Renal pelvis (tissue), 4 donors: ENCODE data around the gene PARK7. TPM values are rescaled to one million over a fixed set of nuclear protein-coding genes. Genes with fewer than 3 reads are reported as not detected.
A peak's percentile ranks its signal among the peaks of the same experiment; 100 is the strongest.

Experiments
- DNase-seq: peaks from one replicate; pipeline ENCODE4 v3.0.0-alpha.2; 2013
- polyA plus RNA-seq, 3 donors: library from polyadenylated mRNA; unstranded; fragments of 120-200 nt; gene quantifications; one replicate each; pipeline ENCODE4 v1.2.1, GENCODE V29; 2013; ENCODE audit not compliant: insufficient read length in 3 of 3

The PARK7 gene
- polyA plus RNA-seq, 3 donors = 299 to 348 (median 328) TPM

DNA sequence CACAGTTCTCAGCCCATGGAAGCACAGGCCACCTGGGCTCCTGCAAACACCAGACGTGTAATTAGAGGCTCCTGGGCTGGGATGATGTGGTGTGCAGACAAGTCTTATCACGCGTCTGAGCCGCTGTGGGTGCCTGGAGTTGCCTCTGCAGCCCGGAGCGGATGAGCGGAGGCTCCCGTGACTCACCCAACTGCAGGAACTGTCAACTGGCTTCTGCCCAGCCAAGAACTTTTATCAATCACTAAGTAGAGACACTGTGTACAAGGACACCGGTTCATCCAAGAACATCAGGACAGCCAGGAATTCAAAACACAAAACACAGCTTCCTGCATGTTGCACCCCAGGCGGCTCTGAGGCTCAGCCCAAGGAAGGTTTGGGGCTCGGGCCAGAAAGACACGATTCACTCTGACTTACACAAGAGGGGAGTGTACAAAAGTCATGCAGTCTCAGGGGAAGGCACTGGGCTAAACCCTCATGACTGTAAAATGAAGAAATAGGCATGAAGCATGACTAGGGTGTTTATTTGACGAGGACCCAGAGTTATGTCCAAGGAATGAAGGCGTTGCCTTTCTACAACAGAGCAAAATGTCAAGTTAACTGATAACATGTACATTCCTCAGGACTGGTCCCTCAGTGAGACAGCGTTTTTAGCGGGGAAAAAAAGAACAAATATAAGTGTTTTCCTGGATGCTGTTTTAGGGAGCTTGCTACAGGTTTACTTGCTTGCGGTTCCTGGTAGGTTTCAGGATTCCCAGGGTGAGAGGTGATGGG, 43.5 kb downstream of the PARK7 start:
- DNase-seq = no peak

DNA sequence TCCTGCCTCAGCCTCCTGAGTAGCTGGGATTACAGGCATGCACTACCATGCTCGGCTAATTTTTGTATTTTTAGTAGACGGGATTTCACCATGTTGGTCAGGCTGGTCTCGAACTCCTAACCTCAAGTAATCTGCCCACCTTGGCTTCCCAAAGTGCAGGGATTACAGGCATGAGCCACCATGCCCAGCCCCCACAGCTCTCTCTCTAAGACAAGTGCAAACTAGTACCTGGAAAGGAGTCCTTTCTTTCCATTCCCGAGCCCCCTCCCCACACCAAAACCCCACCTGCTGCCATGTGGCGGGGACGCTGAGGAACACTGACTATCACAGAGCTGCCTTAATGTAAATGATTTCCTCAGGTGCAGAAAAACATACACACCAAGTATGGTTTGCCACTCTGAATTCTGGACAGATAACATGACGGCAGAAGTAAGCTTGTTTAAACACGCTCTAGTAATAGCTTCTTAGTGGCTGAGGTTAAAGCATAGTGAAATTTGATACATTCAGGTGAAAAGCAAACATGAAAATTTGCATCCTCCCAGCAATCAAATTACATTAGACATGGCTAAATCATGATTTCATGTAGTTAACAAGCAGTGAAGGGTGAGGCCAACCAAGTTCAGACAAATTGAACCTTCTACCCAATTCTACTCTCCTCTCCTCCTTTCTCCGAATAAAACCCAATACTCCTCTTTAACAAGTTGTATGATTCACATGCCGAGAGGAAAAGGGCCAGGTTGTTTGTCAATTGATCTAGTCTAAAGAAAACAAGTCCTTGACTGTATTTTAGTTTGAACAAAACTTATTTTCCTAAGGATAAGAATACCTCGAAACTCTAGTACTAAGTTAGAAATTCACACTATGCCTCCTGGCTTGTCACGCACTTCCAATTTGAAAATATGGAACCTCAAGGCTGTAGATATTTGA, 44.8 kb downstream of the PARK7 start:
- no peak for DNase-seq

DNA sequence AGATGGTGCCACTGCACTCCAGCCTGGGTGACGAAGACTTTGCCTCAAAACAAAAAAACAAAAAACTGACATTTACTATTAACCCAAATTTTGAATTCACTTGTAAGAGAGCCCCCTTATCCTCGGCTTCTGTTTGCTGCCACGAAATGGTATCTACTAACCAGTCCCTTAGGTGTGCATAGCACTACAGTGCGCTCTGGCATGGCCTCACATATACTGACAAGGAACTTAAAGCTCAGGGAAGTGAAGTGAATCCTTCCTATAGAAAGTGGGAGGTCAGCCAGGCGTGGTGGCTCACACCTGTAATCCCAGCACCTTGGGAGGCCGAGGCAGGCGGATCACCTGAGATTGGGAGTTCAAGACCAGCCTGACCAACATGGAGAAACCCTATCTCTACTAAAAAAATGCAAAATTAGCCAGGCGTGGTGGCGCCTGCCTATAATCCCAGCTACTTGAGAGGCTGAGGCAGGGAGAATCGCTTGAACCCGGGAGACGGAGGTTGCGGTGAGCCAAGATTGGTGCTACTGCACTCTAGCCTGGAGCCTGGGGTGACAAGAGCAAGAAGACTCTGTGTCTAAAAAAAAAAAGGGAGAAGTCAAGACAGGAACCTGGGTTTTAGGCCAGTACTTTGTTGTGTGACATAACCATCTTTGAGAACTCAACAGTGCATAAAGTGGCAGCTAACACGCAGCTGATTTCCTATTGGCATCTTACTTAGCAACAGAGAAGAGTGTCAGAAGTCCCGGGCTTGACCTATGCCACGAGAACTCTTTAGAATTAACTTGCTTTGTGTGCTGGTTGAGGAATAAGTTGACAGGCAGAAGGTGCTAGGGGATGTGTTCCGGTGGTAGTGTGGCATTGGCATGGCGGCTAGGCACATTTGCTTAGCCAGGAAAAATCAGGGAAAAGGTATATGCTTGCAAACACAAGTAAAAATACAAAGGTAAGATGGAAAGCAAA, 47.8 kb downstream of the PARK7 start:
- DNase-seq = no peak

DNA sequence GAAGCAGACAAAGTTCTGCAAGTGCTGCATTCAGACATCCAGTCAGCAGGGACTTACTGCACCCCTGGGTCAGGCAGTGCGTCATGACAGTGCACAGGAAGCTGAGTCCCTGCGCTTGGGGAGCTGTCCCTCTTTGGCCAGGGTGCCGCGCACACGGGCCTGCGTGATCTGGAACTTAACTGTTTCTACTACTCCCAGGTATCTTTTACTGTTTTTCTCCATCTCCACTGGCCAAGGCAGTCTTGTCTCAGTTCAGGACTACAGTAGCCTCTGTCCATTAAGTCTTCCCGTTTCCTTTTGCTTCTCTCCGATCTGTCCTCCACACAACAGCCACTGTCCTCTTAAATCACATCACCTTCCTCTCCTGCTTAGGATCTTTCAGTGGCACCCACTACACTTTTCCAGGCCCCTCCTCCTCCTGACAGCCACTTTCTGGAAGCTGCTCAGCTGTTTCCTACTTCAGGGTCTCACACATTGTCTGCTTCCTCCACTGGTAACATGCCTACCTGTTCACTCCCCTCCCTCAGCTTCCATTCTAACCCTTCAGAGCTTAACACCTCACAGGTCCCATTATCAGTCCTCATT, 48.7 kb downstream of the PARK7 start:
- no peak for DNase-seq

DNA sequence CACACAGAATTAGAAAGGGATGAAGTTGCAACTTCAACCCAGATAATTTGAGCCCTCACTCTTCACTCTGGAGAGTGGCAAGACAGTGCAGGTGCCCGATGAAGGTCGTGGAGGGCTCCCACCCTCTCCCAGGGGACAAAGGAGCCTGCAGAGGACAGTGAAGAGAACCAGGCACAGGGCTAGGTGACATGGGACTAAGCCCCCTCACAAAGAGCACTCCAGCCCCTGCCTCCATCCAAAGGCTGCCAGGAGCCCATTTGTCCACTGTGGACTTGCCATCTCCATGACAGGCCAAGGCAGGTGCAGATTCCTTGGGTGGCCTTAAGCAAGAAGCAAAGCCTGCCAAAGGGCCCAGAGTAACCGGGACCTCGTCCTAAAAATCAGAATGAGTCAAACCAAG, 49.5 kb downstream of the PARK7 start:
- no peak for DNase-seq

DNA sequence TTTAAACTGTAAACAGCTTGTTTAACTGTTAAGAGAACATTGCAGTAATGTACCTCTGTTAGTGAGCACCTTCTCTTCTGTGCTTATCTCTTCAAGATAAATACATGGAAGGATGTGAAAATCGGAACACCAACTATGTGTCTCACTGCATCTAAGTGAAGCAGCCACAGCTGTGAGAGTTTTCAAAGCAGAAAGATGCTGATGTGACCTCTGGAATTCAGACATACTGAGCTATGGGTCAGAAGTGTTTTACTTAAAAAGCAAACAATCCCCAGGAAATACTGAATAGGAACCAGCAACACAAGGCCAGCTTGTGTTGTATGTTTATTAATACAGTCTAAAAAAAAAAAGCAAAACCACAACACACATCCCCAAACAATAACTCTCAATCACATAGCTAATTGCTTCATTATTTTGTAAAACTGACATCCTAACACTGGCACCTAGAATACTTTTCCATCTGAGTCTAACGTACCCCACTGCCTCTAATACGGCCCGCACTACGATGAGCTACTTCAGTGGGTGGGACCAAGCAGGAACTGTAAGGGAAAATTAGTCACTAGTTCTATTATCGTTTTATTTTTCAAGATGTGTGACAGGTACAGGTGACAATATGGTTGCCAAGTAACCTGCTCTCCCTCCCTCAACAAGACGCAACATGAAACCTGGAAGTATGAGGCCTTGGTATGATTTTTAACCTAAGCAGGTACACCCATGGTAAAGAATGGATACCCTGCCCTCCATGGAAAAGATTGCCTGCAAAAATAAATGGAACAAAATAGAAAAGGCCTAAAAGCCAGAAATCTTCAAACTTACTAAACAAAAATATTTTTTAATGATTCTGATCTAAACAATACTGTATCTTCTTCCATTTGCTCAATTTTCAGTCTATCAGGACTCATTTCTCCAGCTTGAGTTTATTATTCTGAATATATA, 50.7 kb downstream of the PARK7 start:
- no peak for DNase-seq

DNA sequence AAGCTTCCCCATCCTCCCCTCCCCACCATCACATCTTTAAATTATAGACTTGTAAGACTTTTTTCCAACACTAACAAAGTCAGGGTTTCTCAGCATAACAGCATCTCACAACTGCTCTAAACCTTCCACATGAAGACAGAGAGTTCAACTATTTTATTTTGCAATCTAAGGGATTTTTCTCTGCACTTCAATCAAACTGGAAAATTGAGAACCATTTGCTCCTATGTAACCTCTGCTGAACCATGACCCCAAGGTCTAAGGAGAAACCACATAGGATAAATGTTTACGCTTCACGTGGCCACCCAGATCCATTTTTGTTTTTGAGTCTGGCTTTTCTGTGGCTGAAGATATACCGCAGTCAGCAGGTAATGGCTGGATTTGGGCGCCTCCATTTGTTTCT, 51.4 kb downstream of the PARK7 start:
- no peak for DNase-seq

DNA sequence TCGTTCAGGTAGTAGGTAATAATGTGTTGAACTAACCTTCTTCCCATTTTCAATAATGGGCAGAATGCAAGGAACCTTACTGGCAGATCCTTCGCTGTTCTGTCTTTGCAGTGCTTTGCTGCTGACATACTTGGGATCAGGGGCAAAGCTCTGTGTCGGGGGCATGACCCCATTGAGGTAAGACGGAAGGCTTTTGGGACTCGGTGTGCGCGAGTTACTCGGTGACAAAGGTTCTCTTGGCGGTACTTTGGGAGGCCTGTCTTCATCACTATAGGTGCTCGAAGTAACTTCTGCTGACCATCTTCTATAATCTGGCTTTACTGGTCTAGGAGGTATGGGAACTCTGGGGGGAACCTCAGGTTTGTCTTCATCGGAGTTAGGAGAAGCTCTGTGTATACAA, 51.9 kb downstream of the PARK7 start:
- no peak for DNase-seq

DNA sequence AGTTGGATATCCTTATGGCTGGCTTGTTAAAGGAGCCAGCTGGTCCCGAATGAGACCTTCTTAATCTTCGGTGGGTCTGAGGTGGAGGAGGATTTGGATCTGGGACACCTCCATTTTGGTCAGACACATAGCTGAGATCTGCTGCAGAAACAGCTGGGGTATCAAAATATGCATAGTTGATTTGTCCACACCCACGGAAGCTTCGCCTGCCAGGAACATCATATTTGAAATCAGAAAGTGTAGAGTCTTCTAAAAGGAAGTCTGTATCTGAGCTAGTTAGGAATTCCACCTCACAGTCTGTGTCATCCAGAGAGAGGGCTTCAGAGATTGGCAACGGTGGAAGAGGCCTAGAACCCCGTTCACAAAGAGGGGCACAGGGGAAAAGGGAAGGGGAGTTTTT, 52.3 kb downstream of the PARK7 start:
- no peak for DNase-seq

DNA sequence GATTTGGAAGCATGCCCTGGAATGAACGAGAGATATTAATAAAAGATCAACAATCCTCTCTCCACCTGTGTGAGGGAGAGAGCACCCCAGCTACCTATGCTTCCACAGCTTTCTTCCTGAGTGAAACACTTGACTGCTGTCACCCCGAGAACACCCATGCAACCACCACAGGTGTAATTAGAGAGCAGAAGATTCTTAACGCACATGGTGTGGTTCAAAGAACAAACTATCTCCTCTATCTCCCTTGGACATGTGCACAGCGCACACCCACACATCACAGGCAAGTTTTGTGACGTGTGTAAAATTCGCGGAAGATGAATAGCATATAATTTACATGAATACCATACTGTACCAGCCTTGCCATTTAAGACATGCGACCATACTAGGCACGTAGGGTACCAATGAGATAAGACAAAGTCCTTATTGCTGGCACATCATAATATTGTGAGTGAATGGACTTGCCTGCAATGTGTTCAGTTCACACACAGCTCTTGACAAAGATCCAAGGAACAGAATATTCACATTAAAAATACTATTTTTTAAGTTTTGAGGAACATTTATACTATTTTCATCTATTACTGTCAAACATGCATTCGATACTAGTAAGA, 53.0 kb downstream of the PARK7 start:
- DNase-seq = no peak

DNA sequence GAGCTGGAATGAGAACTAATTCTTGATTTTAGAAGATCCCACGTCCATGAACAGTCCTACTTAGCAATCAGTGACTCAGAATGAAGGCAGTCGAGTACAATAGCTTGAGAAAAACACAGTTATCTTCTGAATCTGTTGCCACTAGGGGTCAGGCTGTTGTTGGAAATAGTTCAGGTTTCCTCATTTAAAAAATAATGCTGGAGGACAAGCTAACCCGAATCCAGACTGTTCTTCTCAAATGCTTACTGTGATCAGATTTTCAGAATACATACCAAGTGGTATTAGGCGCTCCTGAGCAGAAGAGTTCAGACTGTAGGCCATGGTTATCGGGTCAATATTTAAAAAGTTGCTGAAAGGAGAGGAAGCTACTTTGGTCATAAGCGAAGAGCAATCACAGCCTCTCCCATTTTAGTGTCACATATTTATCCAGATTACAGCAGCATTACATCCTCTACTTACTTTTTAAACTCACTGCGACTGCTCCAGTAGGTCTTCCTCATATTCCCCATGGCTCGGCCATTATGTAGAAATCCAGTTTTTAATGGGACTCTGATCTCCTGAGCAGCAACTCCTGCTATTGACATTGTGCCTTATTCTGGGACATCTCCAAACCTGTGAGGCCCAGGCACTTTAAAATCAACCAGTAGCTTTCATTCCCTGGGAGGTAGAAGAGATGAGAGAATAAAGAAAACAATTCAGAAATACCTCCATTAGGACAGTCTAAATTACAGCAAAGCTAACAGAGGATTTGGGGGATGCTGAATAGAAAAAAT, 53.7 kb downstream of the PARK7 start:
- DNase-seq = peak; percentile 81

DNA sequence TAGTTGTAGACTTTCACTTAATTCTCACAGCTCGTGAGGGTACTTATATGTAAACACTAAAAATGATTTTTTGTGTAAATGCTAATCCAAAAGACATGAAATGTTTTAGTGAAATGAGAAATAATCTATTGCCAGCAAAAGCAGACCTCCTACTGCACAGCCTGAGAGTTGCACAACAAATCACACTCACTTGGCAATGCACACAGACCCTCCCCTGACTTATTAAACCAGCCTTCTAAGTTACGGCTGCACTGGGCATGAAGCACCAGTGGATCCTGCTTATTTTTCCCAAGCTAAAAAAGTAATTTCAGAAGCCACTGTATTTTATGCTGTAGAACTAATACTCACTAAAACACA, 54.3 kb downstream of the PARK7 start:
- no peak for DNase-seq

DNA sequence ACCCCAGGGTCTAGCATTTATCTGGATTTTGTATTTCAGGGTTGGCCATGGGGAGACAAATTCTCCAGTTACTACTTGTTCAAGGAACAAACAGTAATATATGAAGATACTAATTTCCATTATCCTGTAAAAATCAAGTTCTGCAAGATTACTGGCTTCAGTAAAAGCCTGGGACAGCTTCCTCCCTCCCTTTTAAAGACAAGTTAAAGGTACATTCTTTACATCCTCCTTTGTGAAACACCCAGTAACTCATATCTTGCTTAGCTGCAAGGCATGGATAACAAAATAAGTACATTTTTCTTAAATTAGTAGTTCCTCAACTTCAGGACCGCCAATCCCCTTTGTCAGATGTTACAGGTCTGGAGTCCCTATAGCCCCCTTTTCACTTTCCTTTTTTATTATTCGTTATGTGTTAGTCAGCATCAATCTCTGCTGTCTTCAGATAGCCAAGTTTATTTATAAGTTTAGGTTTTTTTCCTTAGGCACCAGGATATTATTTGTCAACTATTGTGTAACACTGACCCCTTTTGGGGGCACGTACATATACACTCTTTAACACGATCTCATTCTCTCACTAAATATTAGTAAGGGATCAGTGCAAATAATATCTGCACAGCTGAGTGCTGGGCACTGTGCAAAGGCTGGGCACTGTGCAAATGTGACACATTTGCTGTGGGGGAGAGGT, 54.8 kb downstream of the PARK7 start:
- no peak for DNase-seq

DNA sequence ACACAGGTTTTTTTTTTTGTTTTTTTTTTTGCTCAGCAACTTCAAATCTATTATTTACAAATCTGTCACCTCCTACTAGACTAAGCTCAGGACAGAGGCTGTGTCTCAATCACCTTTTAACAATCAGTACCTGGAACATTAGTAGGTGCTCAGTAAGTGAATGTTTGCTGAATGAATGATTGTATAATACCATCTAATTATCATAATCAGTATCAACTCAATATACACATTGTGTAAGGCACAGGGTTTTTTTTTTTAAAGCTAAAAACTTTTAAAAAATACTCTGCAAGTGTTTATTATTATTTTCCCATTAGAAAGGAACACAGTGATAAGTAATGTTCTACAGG, 55.4 kb downstream of the PARK7 start:
- no peak for DNase-seq

DNA sequence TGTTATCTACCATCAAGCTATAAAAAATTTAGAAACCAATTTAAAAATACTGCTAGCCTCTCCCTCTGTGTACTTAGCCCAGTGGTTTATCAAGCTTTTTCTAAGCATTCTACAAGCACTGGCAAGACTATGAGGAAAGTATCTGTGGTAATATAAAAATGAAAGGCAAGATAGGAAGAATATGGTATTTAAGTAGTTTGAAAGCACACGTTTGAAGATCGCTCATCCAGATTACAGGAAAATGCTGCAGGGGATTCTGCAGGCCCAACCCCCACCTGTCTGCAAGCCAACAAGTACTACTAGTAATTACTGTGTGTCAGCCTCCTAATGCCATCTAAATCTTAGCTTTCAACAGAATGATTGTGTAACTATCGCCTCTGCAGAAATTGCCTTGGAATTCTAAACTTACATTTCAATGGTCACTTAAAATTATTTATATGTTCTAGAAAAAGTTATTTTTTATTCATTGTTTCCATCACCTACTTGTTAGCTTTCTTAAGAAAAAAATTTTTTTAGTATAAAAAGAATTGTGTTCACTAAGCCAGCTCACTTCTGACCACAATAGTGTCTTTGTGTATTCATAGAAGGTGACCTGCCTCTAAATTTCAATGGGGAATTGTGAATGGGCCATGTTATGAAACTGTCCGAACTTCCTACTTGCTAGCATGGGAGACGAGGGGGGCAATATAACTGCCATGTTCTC, 56.1 kb downstream of the PARK7 start:
- no peak for DNase-seq

DNA sequence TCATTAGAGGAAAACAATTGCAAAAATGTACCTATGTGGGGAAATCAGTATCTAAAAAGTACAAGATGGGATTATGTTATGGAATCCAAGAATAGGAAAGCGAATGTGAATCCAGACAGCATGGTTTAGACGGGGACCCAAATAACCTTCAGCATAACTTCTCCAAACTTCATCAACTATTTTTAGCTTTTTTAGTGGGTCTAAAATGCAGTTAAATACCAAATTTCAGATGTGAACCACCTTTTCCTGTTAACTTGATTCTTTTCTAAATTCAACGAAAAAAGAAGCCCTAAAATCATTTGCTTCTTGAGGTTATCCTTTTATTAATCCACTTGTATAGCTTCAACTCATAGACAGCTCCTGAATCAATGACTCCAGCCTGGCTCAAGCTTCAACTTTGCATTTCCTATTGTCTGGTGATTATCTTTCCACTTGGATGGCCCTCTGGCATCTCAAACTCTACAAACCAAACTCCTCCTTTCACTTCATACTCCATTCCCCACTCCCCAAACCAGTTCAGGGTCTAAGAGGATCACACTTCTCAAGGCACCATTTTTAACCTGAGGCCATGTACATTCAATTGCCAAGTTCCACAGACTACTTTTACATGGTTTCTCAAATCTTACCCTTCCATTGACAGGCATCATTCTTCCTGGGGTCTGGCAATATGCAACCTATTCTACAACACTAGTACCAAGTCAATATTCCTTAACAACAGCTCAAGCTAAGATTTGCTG, 57.1 kb downstream of the PARK7 start:
- DNase-seq = no peak

DNA sequence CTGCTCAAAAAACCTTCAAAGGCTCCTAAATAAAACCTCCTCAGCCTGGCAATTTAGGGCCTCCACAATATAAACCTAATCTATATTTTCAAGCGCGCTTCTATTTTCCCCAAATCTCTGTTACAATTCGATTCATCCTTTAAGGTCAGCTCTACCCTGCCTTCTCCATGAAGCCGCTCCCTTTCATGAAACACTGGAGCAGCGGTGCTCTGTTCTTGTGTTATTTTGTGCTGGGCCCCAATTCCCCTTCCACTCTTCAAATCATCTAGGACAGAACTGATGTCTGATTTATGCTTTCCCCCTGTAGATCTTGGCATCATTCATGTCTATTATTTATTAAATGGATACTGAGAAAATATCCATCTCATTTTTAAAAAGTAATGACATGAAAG, 57.7 kb downstream of the PARK7 start:
- no peak for DNase-seq
